ENCODE data around the gene AEBP2.

- TF ChIP-seq, protein P1, sequence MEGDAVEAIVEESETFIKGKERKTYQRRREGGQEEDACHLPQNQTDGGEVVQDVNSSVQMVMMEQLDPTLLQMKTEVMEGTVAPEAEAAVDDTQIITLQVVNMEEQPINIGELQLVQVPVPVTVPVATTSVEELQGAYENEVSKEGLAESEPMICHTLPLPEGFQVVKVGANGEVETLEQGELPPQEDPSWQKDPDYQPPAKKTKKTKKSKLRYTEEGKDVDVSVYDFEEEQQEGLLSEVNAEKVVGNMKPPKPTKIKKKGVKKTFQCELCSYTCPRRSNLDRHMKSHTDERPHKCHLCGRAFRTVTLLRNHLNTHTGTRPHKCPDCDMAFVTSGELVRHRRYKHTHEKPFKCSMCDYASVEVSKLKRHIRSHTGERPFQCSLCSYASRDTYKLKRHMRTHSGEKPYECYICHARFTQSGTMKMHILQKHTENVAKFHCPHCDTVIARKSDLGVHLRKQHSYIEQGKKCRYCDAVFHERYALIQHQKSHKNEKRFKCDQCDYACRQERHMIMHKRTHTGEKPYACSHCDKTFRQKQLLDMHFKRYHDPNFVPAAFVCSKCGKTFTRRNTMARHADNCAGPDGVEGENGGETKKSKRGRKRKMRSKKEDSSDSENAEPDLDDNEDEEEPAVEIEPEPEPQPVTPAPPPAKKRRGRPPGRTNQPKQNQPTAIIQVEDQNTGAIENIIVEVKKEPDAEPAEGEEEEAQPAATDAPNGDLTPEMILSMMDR (conservative IDR thresholded peaks at IDR 0.05 in 1 of 2, IDR thresholded peaks at IDR 0.05 in 1 of 2; ENCODE audit: extremely low read depth in 1 of 2, insufficient read depth in 1 of 2, low read depth in 1 of 2, low read length in 2 of 2) = no peak
- no peak for TF ChIP-seq EZH2 (IDR thresholded peaks at IDR 0.05; ENCODE audit: borderline replicate concordance, low read length)
Observed at GRCh38 chr12:19440916-19441315, 1.6 kb downstream of the AEBP2 start.
